Measurements from ENCODE around the gene AFAP1L2. TPM values are rescaled to one million over a fixed set of nuclear protein-coding genes. Genes with fewer than 3 reads are reported as not detected.

The AFAP1L2 gene
- total and polyA plus RNA-seq, 12 donors, result 2.9 to 5.0 (median 4.3) TPM

GRCh38 chr10:114398587-114399331 lies 5.5 kb downstream of the AFAP1L2 start:
- intact Hi-C loops (cut with DNase I), result loop anchor here in 1 of 10 donors (10.0 kb wide), 1 partner anchor 54 kb away; no protein-coding TSS in a partner anchor
- Histone ChIP-seq H3K27ac (peak overlapping the region in 2 of 10 donors; percentile 34 to 51), H3K4me3 (no peak overlapping the region), H3K36me3 (no peaks in the 10 kb centered on the region), H3K9me3 (no peaks in the 10 kb centered on the region), H3K27me3 (peaks cover 0 to 47% (median 6%) of the 10 kb centered on the region in 7 donors), H3K4me1 (peaks cover 2 to 82% (median 49%) of the 10 kb centered on the region in 9 donors)
- TF ChIP-seq CTCF (IDR thresholded peaks at IDR 0.05), result no peak
- 86 to 87% methylated on average over 10 of the region's 10 CpGs for WGBS, 2 donors
- DNase-seq (no peak), ATAC-seq (no peak)

- peak overlapping the region in 8 of 10 donors; percentile 1 to 59 (median 32) for H3K27ac ChIP-seq
- no peaks in the 10 kb centered on the region for H3K9me3 ChIP-seq
- ATAC-seq, result peak in 6 of 8 donors; percentile 40 to 56 (median 46)
- intact Hi-C loops (cut with DNase I), result loop anchor here in 1 of 10 donors (10.0 kb wide), 1 partner anchor 53 kb away; no protein-coding TSS in a partner anchor
- H3K36me3 ChIP-seq, result no peaks in the 10 kb centered on the region
- DNase-seq, result no peak
- peaks cover 3 to 82% (median 50%) of the 10 kb centered on the region in 9 donors for H3K4me1 ChIP-seq
- H3K4me3 ChIP-seq, result peak overlapping the region in 5 of 10 donors; percentile 0 to 16 (median 9)
- TF ChIP-seq CTCF (IDR thresholded peaks at IDR 0.05), result no peak
- 55 to 60% methylated on average over 6 of the region's 6 CpGs for WGBS, 2 donors
- H3K27me3 ChIP-seq, result peaks cover 0 to 37% (median 6%) of the 10 kb centered on the region in 7 donors
Observed at GRCh38 chr10:114397651-114398145, 6.6 kb downstream of the AFAP1L2 start.

- TF ChIP-seq CTCF (IDR thresholded peaks at IDR 0.05), result no peak
- Histone ChIP-seq H3K4me3 (no peak overlapping the region), H3K4me1 (peaks cover 3 to 81% (median 44%) of the 10 kb centered on the region in 9 donors), H3K36me3 (no peaks in the 10 kb centered on the region), H3K9me3 (no peaks in the 10 kb centered on the region), H3K27me3 (peaks cover 0 to 24% (median 0%) of the 10 kb centered on the region in 7 donors), H3K27ac (peak overlapping the region in 1 of 10 donors; percentile 10)
- WGBS, 2 donors, result 86 to 95% methylated on average over 2 of the region's 2 CpGs
- intact Hi-C loops (cut with DNase I), result loop anchor here in 1 of 10 donors (10.0 kb wide), 1 partner anchor 52 kb away; no protein-coding TSS in a partner anchor
- DNase-seq (no peak), ATAC-seq (no peak)
Observed at GRCh38 chr10:114396464-114396863, 7.8 kb downstream of the AFAP1L2 start.

- H3K4me1 ChIP-seq, result peaks cover 3 to 71% (median 34%) of the 10 kb centered on the region in 9 donors
- intact Hi-C loops (cut with DNase I), result loop anchor here in 1 of 10 donors (10.0 kb wide), 1 partner anchor 51 kb away; no protein-coding TSS in a partner anchor
- no peak overlapping the region for H3K4me3 ChIP-seq
- H3K9me3 ChIP-seq, result no peaks in the 10 kb centered on the region
- ATAC-seq (no peak), DNase-seq (no peak)
- WGBS, 2 donors, result 82 to 91% methylated on average over 6 of the region's 6 CpGs
- H3K27ac ChIP-seq, result no peak overlapping the region
- no peak for TF ChIP-seq CTCF (IDR thresholded peaks at IDR 0.05)
- peaks cover 0 to 18% (median 0%) of the 10 kb centered on the region in 7 donors for H3K27me3 ChIP-seq
- no peaks in the 10 kb centered on the region for H3K36me3 ChIP-seq
Observed at GRCh38 chr10:114395366-114396022, 8.8 kb downstream of the AFAP1L2 start.

Measured in heart right ventricle (tissue), 16 donors.